HG03571 (cell line): ENCODE data around the gene SATB1.

Experiments
- ATAC-seq: cut with Tn5 transposase; IDR thresholded peaks from one replicate; pipeline ENCODE4 v1.9.1; 2021; ENCODE audit not compliant: unreplicated experiment

Gene SATB1

DNA sequence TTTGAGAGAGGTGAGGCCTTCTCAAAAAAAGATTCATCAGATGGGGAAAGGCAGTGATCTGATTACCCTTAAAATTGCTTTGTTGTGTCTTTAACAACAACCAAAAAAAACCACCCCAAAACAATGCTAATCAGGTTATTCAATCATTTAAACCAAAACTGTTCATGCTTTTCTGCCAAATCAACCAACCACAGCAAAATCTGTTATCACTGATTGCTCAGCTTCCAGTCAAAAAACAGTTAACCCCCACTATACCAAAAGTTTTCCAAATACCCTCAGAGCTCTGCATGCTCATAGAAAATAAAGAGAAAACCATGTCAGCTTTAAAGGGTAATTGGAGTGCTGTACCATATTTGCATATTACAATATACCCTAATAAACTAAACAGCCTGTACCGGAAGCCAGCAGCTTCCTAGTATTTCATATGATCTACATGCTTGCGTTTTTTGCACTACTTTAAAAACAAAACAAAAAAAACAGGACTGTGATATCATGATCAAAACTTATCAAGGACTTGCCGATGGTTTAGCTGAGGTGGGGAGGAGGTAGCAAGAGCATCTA is 22.8 kb downstream of the SATB1 start:
- no peak for ATAC-seq

- no peak for ATAC-seq
These were observed 23.7 kb downstream of the SATB1 start for GRCh38 chr3:18401300-18401961.

GRCh38 chr3:18398448-18398847 is 26.7 kb downstream of the SATB1 start:
- ATAC-seq: no peak

GRCh38 chr3:18396428-18396827 is 28.7 kb downstream of the SATB1 start:
- no peak for ATAC-seq

DNA sequence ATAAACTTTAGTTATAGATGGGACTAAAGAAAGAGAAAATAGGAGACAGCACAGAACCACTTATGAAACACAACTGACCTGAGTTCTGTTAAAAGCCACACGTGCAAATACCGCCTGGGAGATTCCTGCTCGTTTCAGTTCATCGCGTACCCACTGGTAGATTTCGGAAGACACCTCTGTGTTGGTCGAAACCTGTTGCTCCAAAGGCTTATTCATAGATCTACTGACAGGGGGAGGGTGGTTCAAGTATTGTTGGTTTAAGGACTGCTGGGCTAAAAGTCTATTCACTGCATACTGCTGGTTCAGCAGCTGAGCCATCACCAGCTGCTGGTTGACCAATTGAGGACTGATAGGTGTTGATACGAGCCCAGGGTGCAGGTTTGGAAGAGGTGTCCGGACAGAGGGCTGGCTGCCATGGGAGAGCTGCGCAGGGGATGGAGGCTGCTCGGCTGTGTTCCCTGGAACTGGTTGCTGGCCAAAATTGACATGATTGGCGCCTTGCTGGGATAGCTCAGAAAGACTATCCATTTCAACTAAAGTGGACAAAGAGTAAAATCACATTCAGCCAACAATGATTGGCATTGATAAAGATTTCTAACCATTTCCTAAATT is 30.6 kb downstream of the SATB1 start:
- ATAC-seq: no peak

GRCh38 chr3:18393906-18394305 is 31.2 kb downstream of the SATB1 start:
- ATAC-seq: no peak

- ATAC-seq: no peak
These were observed 35.0 kb downstream of the SATB1 start for GRCh38 chr3:18390024-18390660.

DNA sequence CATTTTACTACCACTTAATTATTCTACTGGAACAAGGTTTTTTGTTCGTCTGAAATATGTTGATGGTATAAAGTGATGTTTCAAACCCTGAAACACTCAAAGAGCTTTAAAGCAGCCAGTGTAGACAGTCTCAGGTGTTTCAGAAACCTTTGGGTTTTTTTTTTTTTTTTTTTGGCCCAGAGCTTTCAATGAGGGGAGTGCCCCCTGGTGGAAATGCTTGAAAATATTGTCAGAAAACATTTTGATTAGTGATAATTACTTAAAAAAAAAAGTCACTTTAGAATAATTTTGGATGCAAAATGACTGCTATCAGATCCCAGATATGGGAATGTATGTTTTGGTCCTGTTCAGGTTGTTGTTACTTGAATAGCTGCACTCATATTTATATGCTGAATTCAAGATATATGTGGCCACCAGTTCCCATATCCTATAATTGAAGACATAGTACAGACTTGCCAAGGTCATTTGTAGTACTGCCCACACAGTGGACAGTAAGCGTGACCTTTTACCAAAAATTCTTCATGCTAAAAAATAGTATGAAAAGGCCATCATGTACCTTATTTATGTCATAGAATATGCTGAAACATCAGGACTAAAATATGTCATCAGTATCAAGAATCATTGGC is 35.9 kb downstream of the SATB1 start:
- ATAC-seq: no peak

DNA sequence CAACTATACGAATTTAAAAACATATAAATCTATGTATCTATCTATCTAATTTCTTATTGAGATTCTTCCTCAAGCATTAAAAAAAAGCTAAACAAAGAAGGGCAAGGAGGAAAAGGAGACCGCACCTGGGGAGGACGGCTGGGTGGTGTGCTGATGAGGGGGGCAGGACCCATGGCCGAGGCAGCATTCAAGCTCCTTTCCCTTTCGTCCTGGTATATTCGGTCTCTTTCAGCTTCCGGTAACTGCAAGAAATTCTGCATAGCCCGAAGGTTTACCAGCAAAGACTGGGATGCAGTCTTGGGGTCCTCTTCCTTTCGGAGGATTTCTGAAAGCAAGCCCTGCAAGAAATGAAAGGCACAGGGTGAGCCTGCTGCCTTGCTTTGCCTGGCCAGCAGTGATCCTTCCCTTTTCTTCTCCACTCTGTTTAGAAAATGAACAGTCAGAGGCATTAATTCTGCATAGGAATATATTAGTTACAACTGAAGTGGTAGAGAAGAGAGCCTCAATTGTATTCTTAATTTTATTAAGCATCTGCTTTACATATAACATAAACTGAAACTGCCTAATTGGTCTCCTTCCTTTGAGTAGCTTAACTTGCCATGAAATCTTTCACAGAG is 38.8 kb downstream of the SATB1 start:
- no peak for ATAC-seq

DNA sequence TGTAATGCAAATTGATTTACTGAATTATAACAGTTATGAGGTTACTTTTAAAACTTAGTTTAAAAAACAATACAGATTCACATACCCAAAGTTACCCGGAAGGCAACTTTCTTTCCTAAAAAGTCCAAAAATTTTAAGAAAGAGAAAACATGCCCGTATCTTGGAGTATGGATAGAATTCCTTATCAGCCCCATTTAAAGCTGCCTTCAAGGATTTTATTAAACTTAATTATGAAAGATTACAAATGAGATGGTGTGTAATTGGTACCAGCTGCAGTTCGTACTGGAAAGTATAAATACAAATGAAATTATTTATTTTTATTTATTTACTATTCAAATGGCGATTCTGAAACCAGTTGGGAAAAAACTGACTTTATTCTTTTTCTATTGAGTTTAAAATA is 39.4 kb downstream of the SATB1 start:
- ATAC-seq: no peak

DNA sequence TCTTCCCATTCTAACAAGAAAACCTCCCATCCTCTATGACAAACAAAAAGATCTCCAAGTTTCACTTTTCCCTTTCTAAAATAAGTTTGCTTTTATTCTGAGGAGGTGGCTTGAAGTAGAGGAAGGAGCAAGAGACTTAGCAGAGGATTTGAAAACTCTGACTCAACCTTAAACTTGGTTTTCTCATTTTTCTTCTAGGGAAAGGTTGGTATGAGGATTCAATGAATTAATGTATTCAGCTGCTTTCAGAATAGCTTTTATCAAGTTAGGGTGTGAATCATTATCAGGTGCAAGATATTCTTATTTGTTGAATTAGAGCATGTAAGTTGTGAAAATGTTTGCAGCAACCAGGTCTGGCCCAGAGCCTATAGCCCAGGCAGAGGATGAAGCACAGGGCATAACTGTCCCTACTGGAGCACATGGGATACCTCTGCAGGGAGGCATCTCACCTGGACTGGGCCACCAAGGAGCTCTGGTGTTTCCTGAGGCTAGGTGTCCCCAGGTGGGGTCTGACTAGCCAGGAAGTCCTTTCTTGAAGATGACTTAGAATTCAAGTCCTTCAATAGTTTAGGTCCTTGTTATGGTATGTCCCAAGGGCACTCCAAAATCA is 42.3 kb downstream of the SATB1 start:
- no peak for ATAC-seq

DNA sequence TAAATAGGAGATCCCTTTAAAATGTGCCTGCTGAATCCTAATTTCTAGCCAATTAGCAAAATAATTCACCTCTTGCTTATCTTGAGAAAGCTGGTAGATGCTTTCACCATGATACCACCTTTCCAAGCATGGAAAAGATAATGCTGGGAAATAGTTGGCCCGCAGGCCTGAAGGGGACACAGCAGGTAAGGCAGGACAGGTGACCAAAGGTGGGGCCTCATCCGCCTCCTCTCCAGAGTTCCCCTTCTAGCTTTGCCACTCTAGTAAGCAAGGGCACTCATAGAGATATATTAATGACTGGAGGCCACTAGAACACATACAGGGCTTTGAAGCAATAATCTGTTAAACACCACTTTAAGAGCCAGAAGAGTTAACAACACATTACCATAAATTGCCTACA is 45.5 kb downstream of the SATB1 start:
- no peak for ATAC-seq

- ATAC-seq: no peak
These were observed 46.9 kb downstream of the SATB1 start for GRCh38 chr3:18378218-18378617.

DNA sequence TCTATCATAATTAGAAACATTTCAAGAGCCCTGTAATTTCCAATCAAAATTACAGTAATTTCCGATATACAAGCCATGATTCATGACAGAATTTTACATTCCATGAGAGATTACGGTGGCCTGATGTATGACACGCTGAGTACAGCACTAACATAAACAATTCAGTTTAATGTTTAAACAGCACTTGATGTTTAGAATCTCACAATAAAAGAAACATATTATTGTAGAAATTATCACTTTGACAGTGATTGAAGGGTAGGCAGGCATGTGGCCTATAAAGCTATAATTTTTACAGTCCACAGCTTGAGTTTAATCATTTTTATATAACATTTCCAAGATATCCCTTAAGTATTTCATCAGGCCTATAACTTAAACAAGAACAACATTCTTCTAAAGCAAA is 48.5 kb downstream of the SATB1 start:
- ATAC-seq: no peak

DNA sequence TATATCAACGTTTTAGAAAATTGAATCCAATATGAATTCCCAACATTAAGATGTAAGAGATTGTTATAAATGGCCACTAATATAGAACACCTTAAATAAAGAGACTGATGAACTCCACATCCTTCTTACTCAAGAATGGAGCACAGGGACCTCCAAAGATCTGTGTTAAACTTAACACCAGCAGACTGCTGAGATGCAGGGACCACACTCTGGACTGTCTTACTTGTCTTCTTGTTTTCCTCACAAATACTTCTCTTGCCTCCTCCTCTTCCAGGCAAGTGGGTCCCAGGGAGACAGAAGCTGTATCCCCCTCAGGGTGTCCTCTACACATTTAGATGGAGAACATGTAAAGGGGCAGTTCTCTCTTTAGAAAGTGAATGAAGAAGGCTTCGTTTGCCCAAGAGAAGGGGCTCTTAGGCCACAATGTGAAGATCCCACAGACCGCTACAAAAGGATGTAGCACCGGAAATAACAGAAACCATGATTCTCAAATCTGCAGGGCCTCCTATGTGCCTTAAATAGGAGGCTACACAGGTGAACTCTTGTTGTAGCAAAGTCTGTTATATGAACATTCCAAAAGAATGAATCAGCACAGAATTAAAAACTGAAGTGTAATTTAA is 52.2 kb downstream of the SATB1 start:
- no peak for ATAC-seq

- no peak for ATAC-seq
These were observed 54.5 kb downstream of the SATB1 start for GRCh38 chr3:18370672-18371071.

- no peak for ATAC-seq
These were observed 55.5 kb downstream of the SATB1 start for GRCh38 chr3:18369551-18370185.

DNA sequence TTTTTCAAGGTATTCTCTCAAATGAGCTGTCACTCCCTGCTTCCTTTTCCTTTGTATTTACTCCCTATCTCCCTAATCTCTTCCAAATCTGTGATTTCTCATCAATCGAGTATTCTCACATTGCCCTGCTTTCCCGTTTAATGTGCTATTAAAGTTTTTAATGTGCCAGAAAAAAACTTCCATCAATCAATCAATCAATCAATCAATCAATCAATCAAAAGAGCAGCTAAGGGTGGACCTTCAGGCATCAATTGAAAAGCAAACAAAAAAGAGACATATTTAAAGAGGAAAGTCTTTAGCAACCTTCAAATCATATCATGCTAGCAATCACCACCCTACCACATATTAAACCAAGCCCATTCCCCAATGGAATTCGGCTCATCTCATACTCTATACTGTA is 58.9 kb downstream of the SATB1 start:
- no peak for ATAC-seq

GRCh38 chr3:18363338-18363737 is 61.8 kb downstream of the SATB1 start:
- ATAC-seq: no peak

GRCh38 chr3:18357747-18358146 is 67.4 kb downstream of the SATB1 start:
- no peak for ATAC-seq
